ENCODE measurements around the gene HID1. TPM values are rescaled to one million over a fixed set of nuclear protein-coding genes. Genes with fewer than 3 reads are reported as not detected.

Gene HID1
- total and polyA plus RNA-seq, 9 of the 15 experiments (the other 6 are each of a cell fraction or from before 2014, with no cell fraction given) = 0.14 to 2.1 (median 0.54) TPM; not detected in 2

- no peak for TF ChIP-seq ZNF280B (CRISPR knock-in tag; IDR thresholded peaks at IDR 0.05)
- TF ChIP-seq ZNF263 (CRISPR knock-in tag; IDR thresholded peaks at IDR 0.05; ENCODE audit: borderline replicate concordance) = no peak
- TF ChIP-seq ZNF175 (CRISPR knock-in tag; IDR thresholded peaks at IDR 0.05; ENCODE audit: low read depth) = no peak
- peak in 1 of 2 experiments; percentile 33; a peak in 2 of 4 replicates for TF ChIP-seq RAD21 (CRISPR knock-in tag; conservative IDR thresholded peaks at IDR 0.05 in 1 of 2, IDR thresholded peaks at IDR 0.05 in 1 of 2)
- no peak for TF ChIP-seq ZNF408 (CRISPR knock-in tag; IDR thresholded peaks at IDR 0.05; ENCODE audit: low read depth)
- TF ChIP-seq, protein P1, sequence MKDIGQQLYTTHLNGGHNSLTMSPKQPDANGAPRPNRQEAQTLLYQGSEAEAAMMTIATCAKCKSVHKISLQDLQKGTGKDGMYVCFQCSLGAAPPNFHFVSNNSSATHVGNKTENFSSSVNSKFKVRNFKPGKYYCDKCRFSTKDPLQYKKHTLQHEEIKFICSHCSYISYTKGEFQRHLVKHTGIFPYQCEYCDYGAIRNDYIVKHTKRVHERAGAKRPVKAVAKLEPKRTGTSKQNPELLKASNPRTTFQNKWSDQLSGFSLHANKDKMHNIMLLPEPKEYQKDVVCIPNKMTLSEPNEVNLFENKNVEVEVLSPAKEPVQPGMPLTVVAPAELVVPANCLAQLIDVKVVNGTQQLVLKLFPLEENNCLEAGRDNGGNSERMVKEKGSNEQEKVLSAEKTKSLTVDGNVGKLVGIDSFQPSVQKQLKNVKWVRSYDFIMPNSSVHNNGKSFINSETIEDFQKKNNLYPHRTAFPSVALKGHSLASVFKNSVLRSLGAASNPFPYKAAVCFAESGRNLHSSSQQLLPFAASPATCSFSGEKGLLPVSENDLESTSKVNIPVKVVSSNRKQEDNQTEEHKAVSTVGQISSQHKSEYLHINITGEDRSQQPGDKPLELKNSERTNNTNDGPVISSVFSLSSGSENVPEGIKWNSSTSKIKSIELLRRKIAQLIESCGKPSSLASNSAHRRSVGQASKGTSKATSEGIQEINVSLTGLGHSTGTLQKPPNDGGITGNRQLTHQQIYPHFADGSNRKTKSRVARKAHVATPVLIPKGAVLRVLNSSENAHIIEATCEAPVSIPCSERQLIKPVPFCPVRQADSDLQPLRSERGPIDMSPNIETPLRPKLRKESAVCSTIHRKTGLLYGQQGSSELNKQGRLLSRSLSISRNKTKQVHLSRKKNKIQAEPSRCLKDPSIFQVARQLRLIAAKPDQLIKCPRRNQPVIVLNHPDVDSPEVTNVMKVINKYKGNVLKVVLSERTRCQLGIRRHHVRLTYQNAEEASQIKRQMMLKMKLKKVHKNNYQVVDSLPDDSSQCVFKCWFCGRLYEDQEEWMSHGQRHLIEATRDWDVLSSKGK (CRISPR knock-in tag; IDR thresholded peaks at IDR 0.05) = no peak
- TF ChIP-seq, protein P2, sequence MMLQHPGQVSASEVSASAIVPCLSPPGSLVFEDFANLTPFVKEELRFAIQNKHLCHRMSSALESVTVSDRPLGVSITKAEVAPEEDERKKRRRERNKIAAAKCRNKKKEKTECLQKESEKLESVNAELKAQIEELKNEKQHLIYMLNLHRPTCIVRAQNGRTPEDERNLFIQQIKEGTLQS (IDR thresholded peaks at IDR 0.05) = peak; percentile 68
- TF ChIP-seq, protein P2 (CRISPR knock-in tag; conservative IDR thresholded peaks at IDR 0.05) = no peak
- TF ChIP-seq RFX1 (IDR thresholded peaks at IDR 0.05) = peak; percentile 67
- TF ChIP-seq CSDE1 (IDR thresholded peaks at IDR 0.05) = no peak
- TF ChIP-seq ARID1B (IDR thresholded peaks at IDR 0.05) = no peak
- TF ChIP-seq PHTF2 (CRISPR knock-in tag; IDR thresholded peaks at IDR 0.05) = no peak
- no peak for TF ChIP-seq SIN3B (IDR thresholded peaks at IDR 0.05; ENCODE audit: low read depth)
- TF ChIP-seq ARNT (IDR thresholded peaks at IDR 0.05) = no peak
- TF ChIP-seq KLF13 (tag; IDR thresholded peaks at IDR 0.05; ENCODE audit: borderline replicate concordance, low read depth) = no peak
- no peak for TF ChIP-seq ZNF766 (CRISPR knock-in tag; conservative IDR thresholded peaks at IDR 0.05)
- TF ChIP-seq TARDBP (IDR thresholded peaks at IDR 0.05) = no peak
- no peak for TF ChIP-seq DACH1 (IDR thresholded peaks at IDR 0.05; ENCODE audit: partially characterized antibody)
- no peak for TF ChIP-seq PML (IDR thresholded peaks at IDR 0.05; ENCODE audit: low read length)
Observed at GRCh38 chr17:75010683-75011400, 38.3 kb upstream of the HID1 start (continued).
